Colonic mucosa (tissue), 4 donors: Measurements from ENCODE around the gene MMP10. TPM values are rescaled to one million over a fixed set of nuclear protein-coding genes. Genes with fewer than 3 reads are reported as not detected.
"Not testable (repeated sequence)": the region's sequence is repeated elsewhere in the genome, so short reads cannot be mapped to it uniquely, and the experiment has no call there.

Experiments
- DNase-seq: peaks from one replicate; pipeline ENCODE4 v3.0.0-alpha.2; 2020
- H3K27ac ChIP-seq: fragments of 200-600 bp; one replicate; pipeline ENCODE4 v1.8.0; 2021
- H3K27me3 ChIP-seq: fragments of 200-600 bp; one replicate; pipeline ENCODE4 v1.8.0; 2021
- H3K36me3 ChIP-seq: fragments of 200-600 bp; one replicate; pipeline ENCODE4 v1.8.0; 2021
- H3K4me1 ChIP-seq: fragments of 200-600 bp; one replicate; pipeline ENCODE4 v1.8.0; 2021; ENCODE audit warnings: mild to moderate bottlenecking
- H3K4me3 ChIP-seq: fragments of 200-600 bp; one replicate; pipeline ENCODE4 v1.8.0; 2021
- H3K9ac ChIP-seq, 2 donors: one replicate each; pipeline ENCODE4 v1.7.0; 2013; ENCODE audit warnings: control low read depth in 2 of 2, low read depth in 2 of 2, low read length in 2 of 2
- H3K9me3 ChIP-seq: fragments of 200-600 bp; one replicate; pipeline ENCODE4 v1.8.0; 2021
- intact Hi-C: fragments of 100-400 bp; cut with DNase I; formaldehyde crosslinking; loops from one replicate; pipeline ENCODE4 v1.14.1; 2022
- total RNA-seq, 2 donors: library from RNA; stranded (reverse); fragmentation: NEBNext Ultra II Directional in 1 of 2; extraction: Animal tissue kit (Norgen Biotek cat#: 25700) in 1 of 2; gene quantifications; one replicate each; pipeline ENCODE4 v1.2.1, GENCODE V29; 2021
- TF ChIP-seq, protein P1 (sequence below): fragments of 200-600 bp; IDR thresholded peaks from one replicate; pipeline ENCODE4 v1.8.0; 2022; ENCODE audit warnings: antibody characterized with exemption, mild to moderate bottlenecking
- donor health status: healthy.
- donor health status: DM: no; HTN: no; CAD: no.
- donor health status: DM: no; HTN: no; CAD: no.

Gene MMP10
- total RNA-seq, 2 donors from 2014 or later: 0.40 TPM; not detected in 1

DNA sequence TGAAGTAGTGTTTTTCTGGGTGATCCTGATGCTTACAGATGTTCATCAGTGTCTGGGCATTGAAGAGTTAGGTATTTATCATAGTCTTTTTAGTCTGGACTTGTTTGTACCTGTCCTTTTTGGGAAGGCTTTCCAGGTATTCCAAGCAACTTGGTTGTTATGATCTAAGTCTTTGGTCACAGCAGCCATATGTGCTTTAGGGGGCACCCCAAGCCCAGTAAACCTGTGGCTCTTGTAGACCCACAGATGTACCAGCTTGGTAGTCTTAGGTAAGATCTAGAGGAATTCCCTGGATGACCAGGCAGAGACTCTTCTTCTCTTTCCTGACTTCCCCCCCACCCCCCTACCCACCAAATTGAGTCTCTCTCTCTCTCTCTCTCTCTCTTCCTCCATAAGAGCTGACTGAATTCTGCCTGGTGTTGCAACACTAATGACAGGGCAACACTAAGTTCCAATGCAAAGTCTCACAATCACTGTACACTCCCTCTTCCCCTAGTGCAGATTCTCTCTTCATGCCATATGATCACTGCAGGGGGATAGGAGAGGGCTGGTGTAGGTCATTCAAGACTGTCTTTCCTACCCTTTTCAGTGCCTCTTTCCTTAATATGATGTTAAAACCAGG, 31.2 kb downstream of the MMP10 start:
- no peak overlapping the region for H3K9ac ChIP-seq
- intact Hi-C loops: no loop called here
- H3K9me3 ChIP-seq: no peaks in the 10 kb centered on the region
- DNase-seq: no peak
- no peak overlapping the region for H3K27ac ChIP-seq
- no peaks in the 10 kb centered on the region for H3K36me3 ChIP-seq
- no peaks in the 10 kb centered on the region for H3K27me3 ChIP-seq
- TF ChIP-seq, protein P1, sequence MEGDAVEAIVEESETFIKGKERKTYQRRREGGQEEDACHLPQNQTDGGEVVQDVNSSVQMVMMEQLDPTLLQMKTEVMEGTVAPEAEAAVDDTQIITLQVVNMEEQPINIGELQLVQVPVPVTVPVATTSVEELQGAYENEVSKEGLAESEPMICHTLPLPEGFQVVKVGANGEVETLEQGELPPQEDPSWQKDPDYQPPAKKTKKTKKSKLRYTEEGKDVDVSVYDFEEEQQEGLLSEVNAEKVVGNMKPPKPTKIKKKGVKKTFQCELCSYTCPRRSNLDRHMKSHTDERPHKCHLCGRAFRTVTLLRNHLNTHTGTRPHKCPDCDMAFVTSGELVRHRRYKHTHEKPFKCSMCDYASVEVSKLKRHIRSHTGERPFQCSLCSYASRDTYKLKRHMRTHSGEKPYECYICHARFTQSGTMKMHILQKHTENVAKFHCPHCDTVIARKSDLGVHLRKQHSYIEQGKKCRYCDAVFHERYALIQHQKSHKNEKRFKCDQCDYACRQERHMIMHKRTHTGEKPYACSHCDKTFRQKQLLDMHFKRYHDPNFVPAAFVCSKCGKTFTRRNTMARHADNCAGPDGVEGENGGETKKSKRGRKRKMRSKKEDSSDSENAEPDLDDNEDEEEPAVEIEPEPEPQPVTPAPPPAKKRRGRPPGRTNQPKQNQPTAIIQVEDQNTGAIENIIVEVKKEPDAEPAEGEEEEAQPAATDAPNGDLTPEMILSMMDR: no peak
- H3K4me3 ChIP-seq: no peak overlapping the region
- no peaks in the 10 kb centered on the region for H3K4me1 ChIP-seq

DNA sequence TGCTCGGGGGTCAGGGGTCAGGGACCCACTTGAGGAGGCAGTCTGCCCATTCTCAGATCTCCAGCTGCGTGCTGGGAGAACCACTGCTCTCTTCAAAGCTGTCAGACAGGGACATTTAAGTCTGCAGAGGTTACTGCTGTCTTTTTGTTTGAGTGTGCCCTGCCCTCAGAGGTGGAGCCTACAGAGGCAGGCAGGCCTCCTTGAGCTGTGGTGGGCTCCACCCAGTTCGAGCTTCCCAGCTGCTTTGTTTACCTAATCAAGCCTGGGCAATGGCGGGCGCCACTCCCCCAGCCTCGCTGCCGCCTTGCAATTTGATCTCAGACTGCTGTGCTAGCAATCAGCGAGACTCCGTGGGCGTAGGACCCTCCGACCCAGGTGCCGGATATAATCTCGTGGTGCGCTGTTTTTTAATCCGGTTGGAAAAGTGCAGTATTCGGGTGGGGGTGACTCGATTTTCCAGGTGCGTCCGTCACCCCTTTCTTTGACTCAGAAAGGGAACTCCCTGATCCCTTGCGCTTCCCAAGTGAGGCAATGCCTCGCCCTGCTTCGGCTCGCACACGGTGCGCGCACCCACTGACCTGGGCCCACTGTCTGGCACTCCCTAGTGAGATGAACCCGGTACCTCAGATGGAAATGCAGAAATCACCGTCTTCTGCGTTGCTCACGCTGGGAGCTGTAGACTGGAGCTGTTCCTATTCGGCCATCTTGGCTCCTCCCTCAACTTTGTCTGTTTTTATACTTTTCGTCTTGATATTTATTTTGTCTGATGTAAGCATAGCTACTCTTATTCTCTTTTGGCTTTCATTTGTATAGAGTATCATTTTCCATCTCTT, 33.5 kb downstream of the MMP10 start:
- H3K4me3 ChIP-seq: peak overlapping the region; percentile 22
- H3K36me3 ChIP-seq, intact Hi-C loops, H3K27me3 ChIP-seq, H3K4me1 ChIP-seq, H3K9ac ChIP-seq, H3K9me3 ChIP-seq, H3K27ac ChIP-seq, DNase-seq: not testable (repeated sequence)

- Histone ChIP-seq H3K4me3 (no peak overlapping the region), H3K27ac (no peak overlapping the region), H3K4me1 (no peaks in the 10 kb centered on the region), H3K27me3 (no peaks in the 10 kb centered on the region), H3K9me3 (no peaks in the 10 kb centered on the region), H3K9ac (no peak overlapping the region), H3K36me3 (no peaks in the 10 kb centered on the region)
- DNase-seq: no peak
- intact Hi-C loops: loop anchor here (5.0 kb wide), 2 partner anchors 208 to 323 kb away; no protein-coding TSS in a partner anchor
- TF ChIP-seq, protein P1: no peak
Observed at GRCh38 chr11:102734650-102735049, 45.8 kb downstream of the MMP10 start.

GRCh38 chr11:102733232-102733875, 47.1 kb downstream of the MMP10 start:
- intact Hi-C loops: loop anchor here (5.0 kb wide), 2 partner anchors 209 to 324 kb away; no protein-coding TSS in a partner anchor
- DNase-seq: peak; percentile 82
- Histone ChIP-seq H3K9ac (no peak overlapping the region), H3K36me3 (no peaks in the 10 kb centered on the region), H3K4me3 (no peak overlapping the region), H3K4me1 (no peaks in the 10 kb centered on the region), H3K27ac (no peak overlapping the region), H3K27me3 (no peaks in the 10 kb centered on the region), H3K9me3 (no peaks in the 10 kb centered on the region)
- TF ChIP-seq, protein P1: peak; percentile 79

GRCh38 chr11:102730944-102731343, 49.5 kb downstream of the MMP10 start:
- not testable (repeated sequence) for DNase-seq, H3K9ac ChIP-seq, H3K4me3 ChIP-seq, H3K27ac ChIP-seq, H3K4me1 ChIP-seq, H3K27me3 ChIP-seq, H3K36me3 ChIP-seq, H3K9me3 ChIP-seq
- intact Hi-C loops: loop anchor here (5.0 kb wide), 2 partner anchors 211 to 326 kb away; no protein-coding TSS in a partner anchor
